ENCODE measurements around the gene ARID3A.

Gene ARID3A

GRCh38 chr19:960601-960938 is 34.7 kb downstream of the ARID3A start:
- in situ Hi-C loops (cut with MboI; ENCODE audit: low sequenced_read_pairs), result no loop called here

GRCh38 chr19:961866-962620 is 36.2 kb downstream of the ARID3A start:
- in situ Hi-C loops (cut with MboI; ENCODE audit: low sequenced_read_pairs), result no loop called here

GRCh38 chr19:962683-963400 is 37.0 kb downstream of the ARID3A start:
- in situ Hi-C loops (cut with MboI; ENCODE audit: low sequenced_read_pairs), result no loop called here

GRCh38 chr19:963486-963951 is 37.7 kb downstream of the ARID3A start:
- in situ Hi-C loops (cut with MboI; ENCODE audit: low sequenced_read_pairs), result no loop called here

- in situ Hi-C loops (cut with MboI; ENCODE audit: low sequenced_read_pairs), result no loop called here
Measured at GRCh38 chr19:964116-964520, 38.3 kb downstream of the ARID3A start.

- in situ Hi-C loops (cut with MboI; ENCODE audit: low sequenced_read_pairs), result no loop called here
Measured at GRCh38 chr19:964761-965694, 39.2 kb downstream of the ARID3A start.

GRCh38 chr19:966485-967088 is 40.8 kb downstream of the ARID3A start:
- in situ Hi-C loops (cut with MboI; ENCODE audit: low sequenced_read_pairs), result no loop called here

- in situ Hi-C loops (cut with MboI; ENCODE audit: low sequenced_read_pairs), result no loop called here
Measured at GRCh38 chr19:970695-971094, 44.9 kb downstream of the ARID3A start.

GRCh38 chr19:971795-972194 is 46.0 kb downstream of the ARID3A start:
- in situ Hi-C loops (cut with MboI; ENCODE audit: low sequenced_read_pairs), result no loop called here

- in situ Hi-C loops (cut with MboI; ENCODE audit: low sequenced_read_pairs), result no loop called here
Measured at GRCh38 chr19:972281-972680, 46.4 kb downstream of the ARID3A start.

- in situ Hi-C loops (cut with MboI; ENCODE audit: low sequenced_read_pairs), result no loop called here
Measured at GRCh38 chr19:973726-974563, 48.1 kb downstream of the ARID3A start.

- in situ Hi-C loops (cut with MboI; ENCODE audit: low sequenced_read_pairs), result no loop called here
Measured at GRCh38 chr19:974564-975257, 48.9 kb downstream of the ARID3A start.

- in situ Hi-C loops (cut with MboI; ENCODE audit: low sequenced_read_pairs), result no loop called here
Measured at GRCh38 chr19:976476-976875, 50.6 kb downstream of the ARID3A start.

GRCh38 chr19:977058-977464 is 51.2 kb downstream of the ARID3A start:
- in situ Hi-C loops (cut with MboI; ENCODE audit: low sequenced_read_pairs), result no loop called here

- in situ Hi-C loops (cut with MboI; ENCODE audit: low sequenced_read_pairs), result no loop called here
Measured at GRCh38 chr19:979318-979741, 53.5 kb downstream of the ARID3A start.

- in situ Hi-C loops (cut with MboI; ENCODE audit: low sequenced_read_pairs), result no loop called here
Measured at GRCh38 chr19:980133-980998, 54.5 kb downstream of the ARID3A start.

GRCh38 chr19:982567-983170 is 56.8 kb downstream of the ARID3A start:
- in situ Hi-C loops (cut with MboI; ENCODE audit: low sequenced_read_pairs), result no loop called here
